Putamen (tissue), 1 donor: Measurements from ENCODE around the gene MYO1F.
"Not testable (repeated sequence)": the region's sequence is repeated elsewhere in the genome, so short reads cannot be mapped to it uniquely, and the experiment has no call there.

Experiments
- DNase-seq: peaks from one replicate; pipeline ENCODE4 v3.0.0-alpha.2; 2016; ENCODE audit warnings: low spot score

Gene MYO1F

DNA sequence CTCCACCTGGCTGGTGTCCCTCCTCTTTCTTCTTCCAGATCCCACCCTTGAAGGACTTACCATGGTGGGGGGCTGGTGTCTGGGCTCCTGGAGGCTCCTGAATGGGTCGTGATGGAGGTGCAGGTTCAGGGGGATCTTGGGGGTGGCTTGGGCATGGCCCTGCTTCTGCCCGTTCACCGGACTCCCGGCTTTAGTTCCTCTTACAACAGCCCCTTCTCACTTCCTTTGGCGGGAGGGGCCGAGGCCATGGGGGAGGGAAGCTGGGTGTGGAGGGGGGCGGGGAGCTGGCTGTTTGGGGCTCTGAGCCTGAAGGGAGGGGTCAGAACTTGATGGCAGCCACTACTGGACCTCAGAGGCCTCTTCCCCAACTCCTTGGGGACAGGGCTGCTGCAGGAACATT lies at the start of gene MYO1F:
MYO1F (minus strand) TSS at position 196 of the 400 bp plus-strand sequence; CDS start at position 63, 133 bp downstream.
- DNase-seq: no peak

DNA sequence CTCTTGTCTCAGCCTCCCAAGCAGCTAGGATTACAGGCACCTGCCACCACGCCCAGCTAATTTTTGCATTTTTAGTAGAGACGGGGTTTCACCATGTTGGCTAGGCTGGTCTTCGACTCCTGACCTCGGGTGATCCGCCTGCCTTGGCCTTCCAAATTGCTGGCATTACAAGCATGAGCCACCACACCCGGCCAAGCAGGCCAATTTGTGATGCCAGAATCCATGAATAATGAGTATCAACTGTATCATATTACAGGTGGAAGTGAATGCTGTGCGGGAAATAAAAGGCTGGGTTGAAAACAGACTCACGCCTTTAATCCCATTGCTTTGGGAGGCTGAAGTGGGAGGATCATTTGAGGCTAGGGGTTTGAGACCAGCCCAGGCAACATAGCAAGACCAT lies 49.6 kb upstream of the MYO1F start:
- DNase-seq: no peak

DNA sequence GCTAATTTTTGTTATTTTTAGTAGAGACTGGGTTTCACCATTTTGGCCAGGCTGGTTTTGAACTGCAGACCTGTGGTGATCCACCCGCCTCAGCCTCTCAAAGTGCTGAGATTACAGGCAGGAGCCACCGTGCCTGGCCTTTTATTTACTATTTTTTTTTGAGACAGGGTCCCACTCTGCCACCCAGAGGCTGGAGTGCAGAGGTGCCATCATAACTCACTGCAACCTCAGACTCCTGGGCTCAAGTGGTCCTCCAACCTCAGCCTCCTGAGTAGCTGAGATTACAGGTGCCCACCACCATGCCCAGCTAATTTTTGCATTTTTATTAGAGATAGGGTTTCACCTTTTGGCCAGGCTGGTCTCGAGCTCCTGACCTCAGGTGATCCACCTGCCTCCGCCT lies 45.6 kb upstream of the MYO1F start:
- not testable (repeated sequence) for DNase-seq

DNA sequence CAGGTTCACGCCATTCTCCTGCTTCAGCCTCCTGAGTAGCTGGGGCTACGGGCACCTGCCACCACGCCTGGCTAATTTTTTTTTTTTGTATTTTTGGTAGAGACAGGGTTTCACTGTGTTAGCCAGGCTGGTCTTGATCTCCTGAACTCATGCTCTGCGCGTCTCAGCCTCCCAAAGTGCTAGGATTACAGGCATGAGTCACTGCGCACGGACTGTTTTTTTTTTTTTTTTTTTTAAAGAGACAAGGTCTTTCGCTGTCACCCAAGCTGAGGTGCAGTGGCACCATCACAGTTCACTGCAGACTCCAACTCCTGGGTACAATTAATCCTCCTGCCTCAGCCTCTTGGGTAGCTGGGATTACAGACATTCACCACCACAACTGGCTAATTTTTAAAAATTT lies 41.5 kb upstream of the MYO1F start:
- no peak for DNase-seq

DNA sequence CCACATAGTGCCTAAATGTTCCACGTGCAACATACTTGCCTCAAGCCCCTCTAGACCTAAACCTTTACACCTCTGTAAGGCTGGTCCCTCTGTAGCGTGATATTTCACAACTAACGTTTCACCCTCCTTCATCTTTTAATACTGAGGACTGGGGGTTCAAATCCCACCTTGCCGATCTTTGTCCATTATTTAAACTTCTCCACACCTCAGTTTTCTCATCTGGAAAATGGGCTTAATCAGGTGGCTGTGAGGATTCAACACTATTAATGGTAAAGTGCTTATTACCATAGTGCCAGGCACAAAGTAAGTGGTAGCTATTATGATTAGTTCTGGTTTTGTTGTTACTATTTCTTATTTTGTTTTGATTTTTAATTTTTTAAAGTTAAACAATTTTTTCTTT lies 40.7 kb upstream of the MYO1F start:
- DNase-seq: no peak

DNA sequence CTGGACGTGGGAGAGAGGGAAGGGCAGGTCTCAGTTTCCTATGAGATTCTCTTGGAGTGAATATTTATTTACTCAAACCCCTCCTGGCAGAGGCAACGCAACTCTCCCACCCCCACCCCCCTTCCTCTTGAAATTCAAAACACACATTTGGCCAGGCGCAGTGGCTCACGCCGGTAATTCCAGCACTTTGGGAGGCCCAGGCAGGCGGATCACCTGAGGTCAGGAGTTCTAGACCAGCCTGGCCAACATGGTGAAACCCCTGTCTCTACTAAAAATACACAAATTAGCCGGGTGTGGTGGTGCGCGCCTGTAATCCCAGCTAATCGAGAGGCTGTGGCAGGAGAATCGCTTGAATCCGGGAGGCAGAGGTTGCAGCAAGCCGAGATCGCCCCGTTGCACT lies 40.1 kb upstream of the MYO1F start:
- not testable (repeated sequence) for DNase-seq

DNA sequence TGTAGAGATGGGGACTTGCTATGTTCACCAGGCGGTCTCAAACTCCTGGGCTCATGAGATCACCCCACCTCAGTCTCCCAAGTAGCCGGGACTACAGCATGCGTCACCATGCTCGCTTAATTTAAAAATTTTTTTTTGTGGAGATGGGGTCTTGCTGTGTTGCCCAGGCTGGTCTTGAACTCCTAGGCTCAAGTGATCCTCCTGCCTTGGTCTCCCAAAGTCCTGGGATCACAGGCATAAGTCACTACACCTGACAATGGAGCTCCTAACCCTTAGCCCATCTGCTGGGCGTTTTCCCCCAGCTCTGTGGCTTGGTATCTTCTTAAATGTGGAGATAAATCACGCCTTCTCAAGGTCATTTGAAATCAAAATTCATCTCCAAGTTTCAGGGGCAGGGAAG lies 39.6 kb upstream of the MYO1F start:
- no peak for DNase-seq

DNA sequence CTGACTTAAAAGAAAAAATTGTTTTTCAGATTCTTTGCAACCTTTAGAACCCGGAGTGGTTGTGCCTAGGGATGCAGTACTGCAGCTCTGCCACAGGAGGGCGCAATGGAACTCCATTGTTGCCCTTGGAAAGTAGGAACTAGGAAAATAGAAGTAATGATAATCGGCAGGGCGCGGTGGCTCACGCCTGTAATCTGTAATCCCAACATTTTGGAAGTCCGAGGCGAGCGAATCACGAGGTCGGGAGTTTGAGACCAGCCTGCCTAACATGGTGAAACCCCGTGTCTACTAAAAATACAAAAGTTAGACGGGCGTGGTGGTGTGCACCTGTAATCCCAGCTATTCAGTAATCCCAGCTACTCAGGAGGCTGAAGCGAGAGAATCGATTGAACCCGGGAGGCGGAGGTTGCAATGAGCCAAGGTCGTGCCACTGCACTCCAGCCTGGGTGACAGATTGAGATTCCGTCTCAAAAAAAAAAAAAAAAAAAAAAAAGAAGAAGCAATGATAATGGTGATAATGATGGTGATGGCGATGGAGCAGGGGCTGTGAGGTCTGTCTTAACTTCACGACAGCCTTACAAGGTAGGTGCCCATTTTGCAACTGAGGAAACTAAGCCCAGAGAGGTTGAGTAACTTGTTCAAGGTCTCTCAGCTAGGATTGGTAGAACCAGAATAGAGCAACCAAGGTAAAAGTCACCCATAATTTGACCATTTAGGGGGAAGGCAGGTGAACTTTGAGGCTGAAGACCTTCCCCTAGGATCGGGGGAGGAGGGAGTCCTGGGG lies 38.8 kb upstream of the MYO1F start:
- DNase-seq: no peak

DNA sequence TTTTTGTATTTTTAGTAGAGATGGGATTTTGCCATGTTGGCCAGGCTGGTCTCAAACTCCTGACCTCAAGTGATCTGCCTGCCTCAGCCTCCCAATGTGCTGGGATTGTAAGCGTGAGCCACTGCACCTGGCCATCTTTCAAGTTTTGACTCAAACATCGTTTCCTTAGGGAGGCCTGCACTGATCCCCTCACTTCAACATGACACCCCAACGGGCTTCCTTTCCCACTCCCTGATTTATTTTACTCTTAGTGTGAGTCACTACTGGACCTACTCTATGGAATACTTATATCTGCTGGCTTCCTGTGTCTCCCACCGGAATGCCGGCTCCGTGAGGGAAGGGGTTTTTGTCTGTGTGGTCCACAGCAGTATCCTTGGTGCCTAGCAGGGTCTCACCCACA lies 37.8 kb upstream of the MYO1F start:
- no peak for DNase-seq

DNA sequence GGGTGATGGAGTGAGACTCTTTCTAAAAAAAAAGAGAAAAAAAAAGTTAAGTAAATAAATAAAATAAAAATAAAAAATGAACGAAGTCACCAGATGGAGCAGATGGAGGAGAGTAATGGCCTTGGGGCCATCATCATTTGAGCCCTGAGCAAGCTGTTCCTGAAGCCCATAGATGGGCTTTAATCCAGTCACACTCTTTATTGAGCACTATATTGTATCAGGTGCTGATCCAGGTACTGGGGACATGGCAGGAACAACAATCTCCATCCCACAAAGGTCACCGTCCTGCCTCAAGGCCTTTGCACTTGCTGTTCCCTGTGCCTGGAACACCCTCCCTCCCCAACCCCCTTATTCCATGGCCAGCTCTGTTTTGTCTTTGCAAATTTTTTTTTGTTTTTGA lies 37.2 kb upstream of the MYO1F start:
- DNase-seq: no peak

DNA sequence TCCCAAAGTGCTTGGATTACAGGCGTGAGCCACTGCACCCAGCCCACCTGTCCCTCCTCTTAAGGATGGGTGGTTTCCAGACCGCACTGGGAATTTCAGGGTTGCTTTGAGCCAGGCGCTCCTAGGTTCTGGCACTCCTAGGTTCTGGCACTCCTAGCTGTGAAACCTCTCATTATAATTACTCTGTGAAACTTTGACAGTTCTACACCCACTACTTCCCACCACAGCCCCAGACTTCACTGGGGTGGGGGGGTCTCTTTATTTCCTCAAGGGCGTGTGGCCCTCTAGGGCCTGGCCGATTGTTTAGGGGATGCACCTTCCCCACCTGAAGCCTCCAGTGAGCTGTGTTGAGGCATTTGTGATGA lies 35.5 kb upstream of the MYO1F start:
- DNase-seq: no peak

DNA sequence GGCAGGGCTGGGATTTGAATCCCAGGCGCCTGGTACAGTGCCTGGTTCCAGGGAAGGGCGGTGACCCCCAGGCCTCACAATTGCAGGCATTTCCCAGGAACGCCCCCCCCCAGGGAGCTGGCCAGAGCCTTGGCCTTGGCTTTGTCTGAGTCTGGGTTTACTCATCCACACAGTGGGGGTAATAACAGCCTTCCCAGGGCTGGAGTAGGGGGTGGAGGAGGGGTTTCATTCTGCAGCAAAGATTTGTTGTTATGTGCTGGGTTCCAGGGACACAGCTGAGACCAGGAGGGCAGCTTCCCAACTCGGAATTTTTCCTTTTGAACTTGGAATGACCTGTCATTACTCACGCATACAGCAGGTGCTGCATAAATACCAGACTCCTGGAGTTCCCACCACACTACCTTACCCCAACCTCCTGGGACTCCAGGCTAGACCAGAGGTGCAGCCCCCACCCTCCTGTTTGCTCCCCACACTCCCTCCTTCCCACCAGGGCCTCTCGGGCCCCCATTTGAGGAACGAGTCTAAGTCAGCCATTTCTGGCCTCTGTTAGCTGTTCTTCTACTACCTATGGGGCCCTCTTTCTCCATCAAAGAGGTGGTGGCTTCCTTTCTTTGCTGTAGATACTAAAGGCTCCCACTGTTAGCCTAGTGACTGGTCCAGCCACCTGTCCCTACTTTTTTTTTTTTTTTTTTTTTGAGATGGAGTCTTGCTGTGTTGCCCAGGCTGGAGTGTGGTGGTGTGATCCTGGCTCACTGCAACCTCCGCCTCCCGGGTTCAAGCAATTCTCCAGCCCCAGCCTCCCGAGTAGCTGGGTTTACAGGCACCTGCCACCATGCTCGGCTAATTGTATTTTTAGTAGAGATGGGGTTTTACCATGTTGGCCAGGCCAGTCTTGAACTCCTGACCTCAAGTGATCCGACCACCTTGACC lies 34.9 kb upstream of the MYO1F start:
- no peak for DNase-seq

DNA sequence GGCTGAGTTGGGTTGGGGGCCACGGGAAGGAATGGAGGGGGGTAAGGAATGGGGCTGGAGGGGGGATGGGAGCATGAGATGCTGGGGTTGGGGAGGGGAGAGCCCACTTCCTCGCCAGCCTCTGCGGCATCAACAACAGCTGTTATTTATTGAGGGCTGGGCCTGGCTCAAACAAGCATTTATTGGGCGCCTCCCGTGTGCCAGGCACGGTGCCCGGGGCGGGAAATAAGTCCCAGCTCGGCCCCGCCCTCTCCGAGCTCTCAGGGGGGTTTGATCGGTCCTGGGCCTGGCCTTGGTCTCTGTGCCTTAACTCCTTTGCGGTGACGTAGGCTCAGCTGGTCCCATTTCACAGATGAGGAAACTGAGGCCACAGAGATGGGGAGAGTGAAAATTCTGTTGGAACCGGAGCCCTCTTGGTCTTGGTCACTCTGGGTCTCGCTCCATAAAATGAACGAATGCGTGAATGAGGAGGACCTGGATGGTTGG lies 34.2 kb upstream of the MYO1F start:
- DNase-seq: no peak

DNA sequence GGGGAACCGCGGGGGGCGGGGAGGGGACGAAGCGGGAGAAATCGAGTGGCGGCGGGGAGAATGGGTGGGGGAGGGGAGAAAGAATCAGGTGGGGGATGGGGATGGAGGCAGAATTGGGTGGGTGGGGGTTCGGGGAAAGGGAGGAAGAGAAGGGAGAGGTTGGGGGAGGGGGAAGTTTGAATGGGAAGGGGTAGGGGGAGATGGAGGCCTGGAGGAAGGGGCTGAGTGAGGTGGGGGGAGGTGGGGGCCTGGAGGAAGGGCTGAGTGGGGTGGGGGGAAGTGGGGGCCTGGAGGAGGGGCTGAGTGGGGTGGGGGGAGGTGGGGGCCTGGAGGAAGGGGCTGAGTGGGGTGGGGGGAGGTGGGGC lies 33.7 kb upstream of the MYO1F start:
- DNase-seq: no peak

DNA sequence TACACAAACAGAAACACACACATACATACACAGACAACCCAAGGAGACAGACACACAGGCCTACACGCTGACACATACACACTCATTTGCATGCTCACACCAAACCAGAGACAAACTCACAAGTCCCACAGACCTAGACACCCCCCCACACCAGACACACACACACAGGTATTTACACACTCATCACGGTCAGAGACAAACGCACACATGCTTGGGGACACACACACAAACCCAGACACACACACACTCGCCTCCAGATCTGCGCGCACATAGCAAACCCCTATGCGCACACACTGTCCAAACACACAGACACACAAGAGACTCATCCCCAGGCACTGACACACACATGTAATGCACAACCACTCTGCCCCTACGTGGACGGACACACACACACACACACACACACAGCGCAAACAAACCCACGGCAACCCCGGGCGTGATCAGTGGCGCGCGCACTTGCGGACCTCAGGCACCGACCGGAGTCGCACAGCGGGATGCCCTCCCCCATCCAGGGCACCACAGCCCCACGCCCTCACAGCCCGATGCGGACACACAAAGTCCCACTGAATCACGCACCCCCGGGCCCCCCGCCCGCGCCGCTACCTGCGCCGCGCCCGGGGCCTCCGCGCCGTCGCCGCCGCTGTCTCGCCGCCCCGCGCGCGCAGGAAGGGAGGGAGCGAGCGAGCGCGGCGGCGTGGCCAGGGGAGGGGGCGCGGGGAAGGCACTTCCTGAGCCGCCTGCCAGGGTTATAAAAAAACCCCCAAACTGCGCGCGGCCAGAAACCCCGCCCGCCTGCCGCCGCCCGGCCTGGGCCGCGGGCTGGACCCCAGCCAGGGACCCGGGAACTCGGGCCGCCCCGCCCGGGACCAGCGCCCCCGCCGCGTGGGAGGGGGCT lies 33.0 kb upstream of the MYO1F start, which contains the start of gene ADAMTS10:
ADAMTS10 (minus strand) TSS at position 675 of the 895 bp plus-strand sequence. CDS start 5,005 bp downstream, outside the sequence.
- no peak for DNase-seq

DNA sequence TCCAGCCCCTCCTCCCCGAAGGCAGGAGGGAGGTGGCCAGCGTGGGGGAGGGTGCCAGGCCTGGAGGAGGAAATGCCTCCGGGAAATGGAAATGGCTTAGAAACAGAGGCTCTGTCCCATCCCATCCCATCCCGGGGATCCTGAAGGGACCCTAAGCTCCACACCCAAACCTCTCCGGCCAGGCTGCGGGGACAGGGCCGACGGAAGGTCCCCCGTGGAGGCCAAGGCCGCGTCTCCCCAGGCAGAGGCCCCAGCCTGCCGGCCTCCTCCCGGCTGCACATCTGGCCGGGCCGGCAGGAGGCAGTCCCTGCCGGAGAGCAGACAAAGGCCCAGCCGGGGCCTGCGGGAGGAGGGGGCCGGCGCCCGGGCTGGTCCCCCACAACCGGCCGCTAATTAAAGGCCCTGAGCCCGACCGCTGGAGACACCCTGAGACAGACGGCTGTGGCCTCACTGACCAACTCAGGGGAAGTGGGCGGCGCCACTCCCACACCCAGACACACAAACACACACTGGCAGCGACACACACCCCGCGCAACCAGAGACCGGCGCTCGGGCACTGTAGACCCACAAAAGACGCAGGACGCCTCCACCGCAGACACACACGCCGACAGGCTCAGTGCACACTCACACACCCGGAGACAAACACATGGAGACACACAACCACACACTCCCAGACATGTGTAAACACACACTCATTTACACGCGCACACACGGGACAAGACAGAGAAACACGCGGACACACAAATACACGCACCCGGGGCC lies 32.2 kb upstream of the MYO1F start:
- DNase-seq: no peak

DNA sequence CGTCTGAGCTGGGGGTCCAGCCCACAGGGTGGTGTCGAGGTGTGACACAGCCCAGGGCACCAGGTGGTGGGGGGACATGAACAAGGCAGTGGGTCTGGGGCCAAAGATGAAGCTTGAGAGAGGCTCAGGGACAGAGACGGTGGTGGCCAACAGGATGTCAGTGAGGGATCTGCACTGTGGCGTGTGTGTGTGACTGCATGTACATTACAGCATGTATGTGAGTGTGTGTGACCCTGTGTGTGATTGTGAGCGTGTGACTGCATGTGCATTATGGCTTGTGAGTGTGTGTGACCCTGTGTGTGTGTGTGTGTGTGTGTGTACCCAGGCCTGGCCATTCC lies 31.7 kb upstream of the MYO1F start:
- no peak for DNase-seq

DNA sequence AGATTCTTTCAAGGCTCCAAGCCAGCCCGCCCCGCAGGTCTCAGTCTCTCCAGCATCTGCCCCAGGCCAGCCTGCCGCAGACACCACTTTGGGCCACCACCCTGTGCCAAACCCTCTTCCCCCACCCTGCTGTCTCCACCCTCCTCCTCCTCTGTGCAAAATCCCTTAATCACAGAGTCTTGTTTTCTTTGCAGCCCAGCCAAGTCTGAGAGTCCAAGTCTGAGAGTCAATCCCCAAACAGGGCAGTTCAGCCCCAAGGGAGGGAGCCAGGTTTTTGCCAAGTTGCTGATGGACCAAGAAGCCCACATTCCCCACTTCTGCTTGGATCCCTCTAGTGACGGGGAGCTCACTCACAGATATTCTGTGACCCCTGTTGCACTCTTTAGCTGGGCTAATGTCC lies 30.1 kb upstream of the MYO1F start:
- DNase-seq: no peak

DNA sequence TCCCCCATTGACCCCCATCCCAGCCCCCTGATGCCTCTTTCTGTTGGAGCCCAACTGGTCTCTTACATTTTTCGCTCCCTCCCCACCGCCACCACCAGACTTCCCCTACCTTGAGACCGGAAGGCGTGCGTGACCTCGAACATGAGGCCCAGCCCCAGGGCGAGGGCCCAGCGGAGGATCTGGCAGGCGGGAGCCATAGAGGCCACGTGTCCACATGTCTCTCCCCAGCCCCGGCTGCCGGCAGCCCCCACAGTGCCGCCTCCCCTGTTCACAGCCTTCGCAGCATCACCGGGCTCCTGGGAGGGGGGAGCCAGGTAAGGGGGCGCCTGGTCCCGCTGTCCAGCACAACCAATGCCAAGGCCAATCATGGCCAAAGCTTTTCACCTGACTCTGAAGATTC lies 28.3 kb upstream of the MYO1F start:
- no peak for DNase-seq

DNA sequence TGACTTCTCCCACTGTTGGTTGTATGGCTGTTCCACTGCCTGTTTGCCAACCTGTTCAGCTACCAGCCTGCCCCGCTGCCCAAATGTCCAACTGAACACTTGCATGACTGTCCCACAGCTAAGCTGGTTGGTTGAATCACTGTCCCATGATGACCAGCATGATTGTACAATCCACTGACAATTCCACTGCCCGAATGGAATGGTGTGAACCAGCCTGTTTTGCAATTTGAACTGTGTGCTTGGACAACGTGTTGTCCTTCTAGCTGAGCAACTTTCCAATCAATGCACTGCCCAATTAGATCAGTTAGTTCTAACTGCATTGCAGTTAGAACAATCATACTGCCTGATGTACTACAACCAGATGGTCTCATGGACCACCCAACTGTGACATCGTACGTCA lies 24.6 kb upstream of the MYO1F start:
- DNase-seq: no peak

DNA sequence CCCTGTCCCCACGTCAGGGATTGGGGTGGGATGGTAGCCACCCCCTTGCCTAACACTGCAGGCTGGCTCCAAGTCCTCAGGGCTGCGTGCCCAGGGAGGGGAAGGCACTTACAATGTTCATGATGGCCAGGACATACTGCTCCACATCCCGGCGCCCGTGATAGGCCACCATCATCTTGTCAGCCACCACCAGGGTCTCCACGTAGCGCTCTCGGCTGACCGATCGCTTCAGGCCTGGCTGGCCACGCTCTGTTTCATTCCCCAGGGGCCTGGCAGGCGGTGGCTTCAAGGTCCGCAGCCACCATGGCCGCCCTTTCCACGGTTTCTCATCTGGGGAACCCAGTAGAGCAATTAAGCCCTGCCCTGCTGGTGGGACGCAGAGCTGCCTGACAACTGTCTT lies 23.6 kb upstream of the MYO1F start:
- no peak for DNase-seq
